OCI-LY1 (cell line): ENCODE data around the gene GAK.

Experiments used
- H2AFZ ChIP-seq: fragments of 200-600 bp; sonication (generic), shearing (Covaris generic); 2 replicates; pipeline ENCODE4 v1.6.0; 2014; ENCODE audit warnings: antibody characterized with exemption, mild to moderate bottlenecking, low read length
- H3F3A ChIP-seq: fragments of 200-600 bp; sonication (generic), shearing (Covaris generic); 2 replicates; pipeline ENCODE4 v1.6.0; 2014; ENCODE audit warnings: mild to moderate bottlenecking, antibody characterized with exemption, low read length, moderate library complexity; ENCODE audit not compliant: insufficient read depth
- H3K27ac ChIP-seq: fragments of 200-600 bp; sonication (generic); 2 replicates; pipeline ENCODE4 v1.5.1; 2014; ENCODE audit warnings: low read length, mixed run types, mild to moderate bottlenecking, low read depth; ENCODE audit not compliant: poor library complexity, severe bottlenecking
- H3K27me3 ChIP-seq: fragments of 200-600 bp; sonication (generic); 2 replicates; pipeline ENCODE4 v1.6.0; 2014; ENCODE audit warnings: antibody characterized with exemption, mild to moderate bottlenecking, low read length, moderate library complexity; ENCODE audit not compliant: insufficient read depth
- H3K36me3 ChIP-seq: fragments of 200-600 bp; sonication (generic); 2 replicates; pipeline ENCODE4 v1.6.1; 2014; ENCODE audit warnings: mild to moderate bottlenecking, antibody characterized with exemption, low read length, moderate library complexity, mixed read lengths; ENCODE audit not compliant: insufficient read depth
- H3K4me1 ChIP-seq: fragments of 200-600 bp; sonication (generic); 2 replicates; pipeline ENCODE4 v1.5.1; 2014; ENCODE audit warnings: mild to moderate bottlenecking, low read length, moderate library complexity; ENCODE audit not compliant: insufficient read depth, severe bottlenecking
- H3K4me2 ChIP-seq: fragments of 200-600 bp; sonication (generic), shearing (Covaris generic); 2 replicates; pipeline ENCODE4 v1.6.1; 2014; ENCODE audit warnings: low read length
- H3K4me3 ChIP-seq: fragments of 200-600 bp; sonication (generic); 2 replicates; pipeline ENCODE4 v1.5.1; 2014; ENCODE audit warnings: low read length, low read depth, mild to moderate bottlenecking, mixed read lengths; ENCODE audit not compliant: poor library complexity, severe bottlenecking
- H3K79me2 ChIP-seq: fragments of 200-600 bp; shearing (Covaris generic); 2 replicates; pipeline ENCODE4 v1.6.1; 2016; ENCODE audit warnings: mixed run types, low read length, mixed read lengths; ENCODE audit not compliant: insufficient read depth
- H3K9ac ChIP-seq: fragments of 200-600 bp; sonication (generic), shearing (Covaris generic); 2 replicates; pipeline ENCODE4 v1.6.1; 2014; ENCODE audit warnings: mild to moderate bottlenecking, low read length, mixed read lengths
- H3K9me2 ChIP-seq: fragments of 200-600 bp; sonication (generic), shearing (Covaris generic); 2 replicates; pipeline ENCODE4 v1.6.1; 2014; ENCODE audit warnings: low read depth, mild to moderate bottlenecking, low read length, mixed read lengths
- H3K9me3 ChIP-seq: fragments of 200-600 bp; shearing (Covaris generic); 2 replicates; pipeline ENCODE4 v1.6.1; 2014; ENCODE audit warnings: low read length, mixed read lengths
- H4K20me1 ChIP-seq: fragments of 200-600 bp; sonication (generic), shearing (Covaris generic); 2 replicates; pipeline ENCODE4 v1.6.0; 2016; ENCODE audit warnings: mild to moderate bottlenecking, low read length; ENCODE audit not compliant: insufficient read depth
- EZH2 ChIP-seq: fragments of 200-600 bp; sonication (generic), shearing (Covaris generic); IDR thresholded peaks from 2 replicates; pipeline ENCODE4 v1.8.0; 2017; ENCODE audit warnings: borderline replicate concordance, mixed run types, mild to moderate bottlenecking, antibody characterized with exemption, low read length, moderate library complexity, mixed read lengths
- TF ChIP-seq, protein P1 (sequence below): fragments of 200-600 bp; sonication (generic), shearing (Covaris generic); IDR thresholded peaks from 2 replicates; pipeline ENCODE4 v1.5.1; 2017; ENCODE audit warnings: mild to moderate bottlenecking, antibody characterized with exemption, low read length, moderate library complexity, mixed read lengths

GAK gene

DNA sequence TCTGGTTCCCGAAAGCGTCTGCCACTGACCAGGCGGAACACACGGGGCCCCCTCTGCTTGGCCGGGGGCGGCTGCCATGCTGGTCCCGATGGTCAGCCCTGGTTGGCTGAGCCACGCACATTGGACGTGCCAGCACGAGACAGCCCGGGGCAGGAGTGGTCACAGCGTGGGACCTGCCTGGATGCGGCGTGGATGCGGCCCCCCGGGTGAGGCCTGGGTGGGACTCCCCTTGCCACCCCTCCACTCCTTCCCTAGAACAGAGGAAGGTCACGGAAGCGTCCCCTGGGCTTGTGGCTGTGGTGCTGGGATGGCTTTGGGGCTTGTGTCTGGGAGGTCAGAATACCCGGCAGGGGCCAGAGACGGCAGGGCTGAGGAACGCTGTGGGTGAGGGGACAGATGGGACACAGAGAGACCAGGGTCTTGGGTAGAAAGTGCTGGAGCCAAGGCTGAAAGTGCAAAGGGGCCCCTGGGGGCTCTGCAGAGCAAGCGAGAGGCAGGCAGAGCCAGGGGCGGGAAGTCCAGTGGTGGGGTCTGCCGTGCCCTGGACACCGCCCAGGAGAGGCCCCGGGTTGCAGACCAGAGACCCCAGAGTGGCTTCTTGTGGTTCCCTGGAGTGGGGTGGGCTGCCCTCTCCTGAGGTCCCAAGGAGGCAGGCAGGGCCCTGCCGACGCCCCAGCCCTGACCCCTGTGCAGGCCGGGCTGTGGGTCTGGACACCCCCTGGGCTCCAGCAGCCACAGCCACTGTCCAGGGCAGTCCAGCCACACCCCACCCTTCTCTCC is 97.6 kb downstream of the GAK start:
- H3K4me3 ChIP-seq = no peak overlapping the region
- no peak overlapping the region for H2AFZ ChIP-seq
- H3K36me3 ChIP-seq = no peaks in the 10 kb centered on the region; the same call in 1 of the 2 replicates
- no peaks in the 10 kb centered on the region for H3K4me1 ChIP-seq
- no peaks in the 10 kb centered on the region for H3K9me2 ChIP-seq
- no peaks in the 10 kb centered on the region for H3K9me3 ChIP-seq
- no peaks in the 10 kb centered on the region; the same call in 1 of the 2 replicates for H3K27me3 ChIP-seq
- H3K9ac ChIP-seq = no peak overlapping the region
- TF ChIP-seq EZH2 = no peak
- TF ChIP-seq, protein P1, sequence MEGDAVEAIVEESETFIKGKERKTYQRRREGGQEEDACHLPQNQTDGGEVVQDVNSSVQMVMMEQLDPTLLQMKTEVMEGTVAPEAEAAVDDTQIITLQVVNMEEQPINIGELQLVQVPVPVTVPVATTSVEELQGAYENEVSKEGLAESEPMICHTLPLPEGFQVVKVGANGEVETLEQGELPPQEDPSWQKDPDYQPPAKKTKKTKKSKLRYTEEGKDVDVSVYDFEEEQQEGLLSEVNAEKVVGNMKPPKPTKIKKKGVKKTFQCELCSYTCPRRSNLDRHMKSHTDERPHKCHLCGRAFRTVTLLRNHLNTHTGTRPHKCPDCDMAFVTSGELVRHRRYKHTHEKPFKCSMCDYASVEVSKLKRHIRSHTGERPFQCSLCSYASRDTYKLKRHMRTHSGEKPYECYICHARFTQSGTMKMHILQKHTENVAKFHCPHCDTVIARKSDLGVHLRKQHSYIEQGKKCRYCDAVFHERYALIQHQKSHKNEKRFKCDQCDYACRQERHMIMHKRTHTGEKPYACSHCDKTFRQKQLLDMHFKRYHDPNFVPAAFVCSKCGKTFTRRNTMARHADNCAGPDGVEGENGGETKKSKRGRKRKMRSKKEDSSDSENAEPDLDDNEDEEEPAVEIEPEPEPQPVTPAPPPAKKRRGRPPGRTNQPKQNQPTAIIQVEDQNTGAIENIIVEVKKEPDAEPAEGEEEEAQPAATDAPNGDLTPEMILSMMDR = no peak
- no peaks in the 10 kb centered on the region for H3F3A ChIP-seq
- no peaks in the 10 kb centered on the region for H4K20me1 ChIP-seq
- no peak overlapping the region for H3K4me2 ChIP-seq
- H3K79me2 ChIP-seq = no peaks in the 10 kb centered on the region
- no peak overlapping the region for H3K27ac ChIP-seq

GRCh38 chr4:833731-834367 is 98.3 kb downstream of the GAK start:
- H3K4me2 ChIP-seq = no peak overlapping the region
- H4K20me1 ChIP-seq = no peaks in the 10 kb centered on the region
- TF ChIP-seq, protein P1 = no peak
- TF ChIP-seq EZH2 = no peak
- no peaks in the 10 kb centered on the region for H3K79me2 ChIP-seq
- H3K4me3 ChIP-seq = no peak overlapping the region
- no peaks in the 10 kb centered on the region for H3K4me1 ChIP-seq
- H2AFZ ChIP-seq = no peak overlapping the region
- no peaks in the 10 kb centered on the region for H3K9me2 ChIP-seq
- H3K9ac ChIP-seq = no peak overlapping the region
- no peaks in the 10 kb centered on the region; the same call in 1 of the 2 replicates for H3K36me3 ChIP-seq
- no peaks in the 10 kb centered on the region for H3K9me3 ChIP-seq
- no peak overlapping the region for H3K27ac ChIP-seq
- H3K27me3 ChIP-seq = no peaks in the 10 kb centered on the region; the same call in 1 of the 2 replicates
- H3F3A ChIP-seq = no peaks in the 10 kb centered on the region

- Histone ChIP-seq H3K4me3 (no peak overlapping the region), H3K79me2 (no peaks in the 10 kb centered on the region), H3K9me3 (no peaks in the 10 kb centered on the region), H3K9ac (no peak overlapping the region), H3F3A (no peaks in the 10 kb centered on the region), H4K20me1 (no peaks in the 10 kb centered on the region), H3K27me3 (no peaks in the 10 kb centered on the region; the same call in 1 of the 2 replicates), H3K4me1 (no peaks in the 10 kb centered on the region), H3K9me2 (no peaks in the 10 kb centered on the region), H3K36me3 (no peaks in the 10 kb centered on the region; the same call in 1 of the 2 replicates), H3K4me2 (no peak overlapping the region), H3K27ac (no peak overlapping the region), H2AFZ (no peak overlapping the region)
- TF ChIP-seq EZH2 = no peak
- TF ChIP-seq, protein P1 = no peak
Observed at GRCh38 chr4:833156-833555, 99.0 kb downstream of the GAK start.
